Kidney epithelial cell (primary cell): ENCODE data around the gene HOXA4. TPM values are rescaled to one million over a fixed set of nuclear protein-coding genes. Genes with fewer than 3 reads are reported as not detected.
A peak's percentile ranks its signal among the peaks of the same experiment; 100 is the strongest.

Experiments
- DNase-seq: peaks from one replicate; pipeline ENCODE4 v3.0.0-alpha.2; 2010; ENCODE audit warnings: low read depth
- H3K27me3 ChIP-seq: 2 replicates; pipeline ENCODE4 v1.6.0; 2011; ENCODE audit warnings: low read length; ENCODE audit not compliant: control insufficient read depth, insufficient read depth
- H3K36me3 ChIP-seq: 2 replicates; pipeline ENCODE4 v1.5.1; 2011; ENCODE audit warnings: low read length; ENCODE audit not compliant: control insufficient read depth, insufficient read depth
- H3K4me3 ChIP-seq: 2 replicates; pipeline ENCODE4 v1.5.1; 2011; ENCODE audit warnings: low read depth, mild to moderate bottlenecking, control low read depth, low read length
- total RNA-seq: library from RNA; depleted of rRNA; stranded (reverse); fragments of >200 nt; gene quantifications from 2 replicates; pipeline ENCODE4 v1.2.3, GENCODE V29; 2015
- TF ChIP-seq, protein P1 (sequence below): IDR thresholded peaks from 2 replicates; pipeline ENCODE4 v1.5.1; 2011; ENCODE audit warnings: mild to moderate bottlenecking, moderate library complexity, low read length, control low read depth, inconsistent platforms; ENCODE audit not compliant: insufficient read depth, poor library complexity, severe bottlenecking

Gene HOXA4
- total RNA-seq, 1 donor from 2014 or later = 7.4 TPM

DNA sequence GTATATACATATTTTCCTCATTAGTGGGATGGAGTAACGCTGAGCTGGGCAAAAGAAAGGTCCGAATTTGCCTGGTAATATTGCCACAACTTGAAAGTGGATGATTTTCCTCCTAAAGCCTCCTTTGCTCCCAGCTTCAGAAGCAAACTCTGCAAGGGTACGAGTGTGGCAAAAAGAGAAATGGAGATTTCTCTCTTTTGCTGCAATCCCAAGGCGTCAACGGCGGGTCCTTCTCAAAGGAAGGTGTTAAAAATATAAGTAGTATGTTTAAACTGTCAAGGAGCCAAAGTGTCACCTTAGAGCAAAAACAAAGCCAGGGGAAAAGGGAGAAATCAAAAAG is 15.7 kb downstream of the HOXA4 start:
- TF ChIP-seq, protein P1, sequence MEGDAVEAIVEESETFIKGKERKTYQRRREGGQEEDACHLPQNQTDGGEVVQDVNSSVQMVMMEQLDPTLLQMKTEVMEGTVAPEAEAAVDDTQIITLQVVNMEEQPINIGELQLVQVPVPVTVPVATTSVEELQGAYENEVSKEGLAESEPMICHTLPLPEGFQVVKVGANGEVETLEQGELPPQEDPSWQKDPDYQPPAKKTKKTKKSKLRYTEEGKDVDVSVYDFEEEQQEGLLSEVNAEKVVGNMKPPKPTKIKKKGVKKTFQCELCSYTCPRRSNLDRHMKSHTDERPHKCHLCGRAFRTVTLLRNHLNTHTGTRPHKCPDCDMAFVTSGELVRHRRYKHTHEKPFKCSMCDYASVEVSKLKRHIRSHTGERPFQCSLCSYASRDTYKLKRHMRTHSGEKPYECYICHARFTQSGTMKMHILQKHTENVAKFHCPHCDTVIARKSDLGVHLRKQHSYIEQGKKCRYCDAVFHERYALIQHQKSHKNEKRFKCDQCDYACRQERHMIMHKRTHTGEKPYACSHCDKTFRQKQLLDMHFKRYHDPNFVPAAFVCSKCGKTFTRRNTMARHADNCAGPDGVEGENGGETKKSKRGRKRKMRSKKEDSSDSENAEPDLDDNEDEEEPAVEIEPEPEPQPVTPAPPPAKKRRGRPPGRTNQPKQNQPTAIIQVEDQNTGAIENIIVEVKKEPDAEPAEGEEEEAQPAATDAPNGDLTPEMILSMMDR = no peak
- DNase-seq = no peak
- no peaks in the 10 kb centered on the region for H3K27me3 ChIP-seq
- H3K36me3 ChIP-seq = peaks cover 3% of the 10 kb centered on the region
- peak overlapping the region; percentile 74 for H3K4me3 ChIP-seq

DNA sequence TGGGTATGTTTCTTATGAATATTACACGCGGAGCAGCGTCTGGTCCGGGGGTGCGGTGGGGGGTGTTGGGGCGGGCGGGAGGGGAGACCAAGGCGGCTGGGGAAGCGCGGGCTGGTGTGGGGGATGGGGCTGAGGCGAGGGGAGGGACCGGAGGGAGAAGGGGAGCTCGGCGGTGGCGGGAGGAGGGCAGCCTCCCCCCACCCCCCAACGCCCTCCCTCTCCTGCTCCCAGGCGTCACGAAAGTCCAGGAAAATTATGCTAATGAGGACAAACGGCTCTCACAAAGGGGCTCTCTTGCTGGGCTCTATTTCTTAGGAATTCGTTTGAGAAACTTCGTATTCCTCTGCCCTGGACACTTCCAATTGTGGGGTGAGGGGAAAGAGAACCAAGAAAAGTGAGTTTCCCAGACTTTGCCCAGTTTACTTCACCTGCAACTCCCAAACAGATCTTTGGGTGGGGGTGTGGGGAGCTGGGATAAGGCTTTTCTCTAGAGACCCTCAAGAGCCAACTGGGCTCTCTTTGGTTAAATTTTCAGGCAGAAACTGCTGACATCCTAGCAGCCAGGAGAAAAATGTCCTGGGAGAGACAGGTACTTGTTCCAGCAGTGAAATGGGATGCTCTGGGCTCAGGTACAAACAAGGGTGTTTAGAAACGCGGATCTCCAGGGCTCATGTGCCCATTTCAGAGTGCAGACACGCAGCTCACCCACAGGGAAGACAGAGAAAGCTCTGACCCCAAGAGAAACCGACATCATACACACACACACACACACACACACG is 16.4 kb downstream of the HOXA4 start:
- DNase-seq = no peak
- TF ChIP-seq, protein P1 = no peak
- peak overlapping the region; percentile 74 for H3K4me3 ChIP-seq
- H3K27me3 ChIP-seq = no peaks in the 10 kb centered on the region
- peaks cover 3% of the 10 kb centered on the region for H3K36me3 ChIP-seq

DNA sequence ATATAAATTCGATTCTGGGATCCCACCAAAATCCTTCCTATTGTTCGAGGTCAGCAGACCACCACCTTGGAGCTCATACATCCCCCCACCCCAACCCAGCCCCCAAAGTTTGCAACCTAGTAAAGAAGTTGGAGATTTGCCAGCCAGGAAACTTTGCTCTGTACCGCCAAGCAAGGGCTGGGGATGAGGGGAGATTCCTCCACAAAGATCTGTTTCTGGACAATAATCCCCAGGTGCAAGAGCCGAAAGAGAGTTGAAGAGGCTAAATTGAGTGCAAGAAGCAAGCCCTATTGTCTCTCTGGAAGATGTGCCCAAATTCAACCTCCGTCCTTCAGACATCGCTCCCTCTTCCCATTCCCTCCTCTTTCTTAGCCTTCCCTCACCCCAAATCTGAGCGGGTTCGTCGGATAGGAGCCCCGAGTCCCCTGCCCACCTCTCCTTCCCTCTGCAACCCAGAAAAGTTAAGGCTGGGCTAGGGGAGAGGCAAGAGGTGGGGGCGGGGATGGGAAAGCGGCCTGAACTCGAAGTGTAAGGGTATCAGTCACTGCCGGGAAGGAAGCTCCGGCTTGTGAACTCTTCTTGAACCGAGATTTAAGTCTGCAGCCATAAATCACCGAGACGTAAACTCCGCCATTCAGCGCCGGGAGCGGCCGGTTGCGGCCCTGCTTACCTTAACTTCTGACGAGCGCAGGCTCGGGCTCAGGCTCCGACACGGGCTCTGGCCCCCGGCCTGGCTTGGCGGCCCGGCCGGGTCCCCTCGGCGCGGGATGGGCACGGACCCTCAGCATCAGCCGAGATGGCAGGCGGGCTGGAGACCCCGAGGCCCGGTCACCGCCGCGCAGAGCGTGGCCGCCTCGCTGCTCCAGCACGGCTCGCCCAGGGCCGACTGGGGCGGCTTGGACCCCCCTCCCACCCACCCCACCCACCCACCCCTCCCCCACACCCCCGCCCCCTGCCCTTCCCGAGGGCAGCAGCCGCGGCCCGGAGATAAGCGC is 17.3 kb downstream of the HOXA4 start:
- H3K36me3 ChIP-seq = peaks cover 3% of the 10 kb centered on the region
- H3K4me3 ChIP-seq = peak overlapping the region; percentile 74
- no peak for DNase-seq
- no peaks in the 10 kb centered on the region for H3K27me3 ChIP-seq
- TF ChIP-seq, protein P1 = no peak

DNA sequence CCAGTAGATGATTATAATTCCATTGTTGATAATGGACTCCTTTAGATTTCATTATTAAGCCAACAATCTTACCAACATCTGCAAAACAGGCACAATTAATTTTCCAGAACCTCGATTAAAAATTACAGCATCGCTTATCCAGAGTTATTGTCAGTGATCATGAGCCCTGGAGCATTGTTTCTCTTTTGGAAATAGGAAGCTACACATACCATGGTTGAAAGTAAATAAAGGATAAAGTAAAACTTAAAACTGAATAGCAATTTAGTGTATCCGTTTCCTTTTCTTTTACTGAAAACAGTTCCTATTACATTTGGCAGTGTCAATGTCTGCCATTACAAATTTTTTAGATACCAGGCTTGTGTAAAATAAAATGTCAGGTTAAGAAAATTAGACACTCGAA is 18.2 kb downstream of the HOXA4 start:
- H3K27me3 ChIP-seq = no peaks in the 10 kb centered on the region

DNA sequence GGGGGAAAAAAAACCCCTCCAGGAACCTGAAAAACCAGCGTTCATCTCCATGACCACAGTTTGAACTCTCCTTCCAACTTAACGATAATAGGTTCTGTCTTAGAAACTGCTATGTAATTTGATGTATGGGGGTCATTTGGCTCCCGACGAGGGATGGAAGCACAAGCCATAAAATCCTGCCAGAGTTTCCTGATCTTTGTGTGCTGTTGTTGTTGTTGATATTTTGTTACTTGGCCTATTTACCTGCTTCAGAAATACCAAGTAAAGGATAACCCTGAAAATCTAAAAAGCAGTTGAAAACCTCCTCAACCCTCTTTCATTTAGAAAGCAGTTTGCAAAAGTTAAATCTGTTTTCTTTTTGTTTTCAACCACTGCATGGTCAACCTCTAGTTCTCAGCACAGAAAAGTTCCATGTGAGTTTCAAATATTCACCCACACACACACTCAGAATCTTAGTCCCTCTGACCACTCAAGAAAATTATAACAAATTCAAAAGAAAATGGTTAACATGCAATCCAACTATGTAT is 18.7 kb downstream of the HOXA4 start:
- Histone ChIP-seq H3K36me3 (no peaks in the 10 kb centered on the region), H3K4me3 (peak overlapping the region; percentile 74), H3K27me3 (no peaks in the 10 kb centered on the region)
- no peak for DNase-seq
- TF ChIP-seq, protein P1 = no peak

More for the DNA sequence above, 18.2 kb downstream of the HOXA4 start:
- TF ChIP-seq, protein P1 = no peak
- Histone ChIP-seq H3K4me3 (peak overlapping the region; percentile 74), H3K36me3 (peaks cover 1% of the 10 kb centered on the region)
- DNase-seq = no peak
